ENCODE results near the gene GLYATL1B.

- no peak for TF ChIP-seq EZH2 (IDR thresholded peaks at IDR 0.05)
- TF ChIP-seq CTCF (IDR thresholded peaks at IDR 0.05) = no peak
- no peak for TF ChIP-seq EZH2phosphoT487 (IDR thresholded peaks at IDR 0.05)
Measured at GRCh38 chr11:59062602-59063529, 23.2 kb upstream of the GLYATL1B start.

Measured in neural progenitor cell (in vitro differentiated cells).